Measurements from ENCODE around the gene ZNF592.

The ZNF592 gene

DNA sequence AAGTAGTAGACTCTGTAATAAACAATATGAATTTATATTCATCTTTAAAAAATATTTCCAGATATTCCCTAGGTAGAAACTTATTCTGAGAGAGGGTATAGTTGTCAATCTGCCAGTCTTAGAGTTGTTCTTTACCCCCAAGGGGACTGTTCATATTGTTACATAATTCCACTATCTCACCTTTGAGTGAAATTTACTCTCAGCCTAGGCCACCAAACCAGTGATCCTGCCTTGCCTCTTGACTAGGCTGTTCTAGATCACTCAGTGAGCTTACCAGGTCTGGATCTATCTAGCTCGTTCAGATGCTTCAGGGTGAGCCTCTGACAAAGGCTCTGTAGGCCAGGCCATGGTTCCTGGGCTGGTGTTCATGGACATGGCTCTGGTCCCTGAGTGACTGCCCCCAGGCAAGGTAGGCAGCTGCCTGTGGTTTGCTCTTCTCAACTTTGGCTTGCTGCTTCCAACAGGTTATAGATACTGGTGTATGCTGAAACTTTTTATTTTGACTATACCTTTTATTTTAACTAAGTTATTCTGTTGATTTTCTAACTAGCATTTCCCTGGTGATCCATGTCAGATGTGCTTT, 27.6 kb downstream of the ZNF592 start:
- no peak for DNase-seq (ENCODE audit: low spot score)

- no peak for DNase-seq (ENCODE audit: low spot score)
Measured at GRCh38 chr15:84778194-84778593, 29.8 kb downstream of the ZNF592 start.

DNA sequence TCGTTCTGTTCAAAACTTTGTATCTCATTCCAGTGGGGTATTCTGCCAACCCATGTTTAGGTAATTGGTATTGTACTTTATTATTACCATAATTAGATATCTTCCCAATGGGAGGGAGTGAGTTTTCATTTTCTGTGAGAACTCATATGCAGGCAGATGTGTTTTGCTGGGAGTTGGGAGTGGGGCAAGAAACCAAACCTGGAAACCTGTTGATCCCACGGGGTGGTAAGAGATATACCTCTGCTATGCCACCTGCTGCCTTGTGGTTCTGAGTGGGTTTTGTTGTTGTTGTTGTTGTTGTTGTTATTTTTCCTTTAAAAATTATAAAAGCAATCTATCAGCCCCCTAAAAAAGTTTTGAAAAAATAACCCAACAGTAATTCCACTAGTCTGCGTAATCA, 32.1 kb downstream of the ZNF592 start:
- DNase-seq (ENCODE audit: low spot score), result no peak

- DNase-seq (ENCODE audit: low spot score), result no peak
Measured at GRCh38 chr15:84781495-84781894, 33.1 kb downstream of the ZNF592 start.

DNA sequence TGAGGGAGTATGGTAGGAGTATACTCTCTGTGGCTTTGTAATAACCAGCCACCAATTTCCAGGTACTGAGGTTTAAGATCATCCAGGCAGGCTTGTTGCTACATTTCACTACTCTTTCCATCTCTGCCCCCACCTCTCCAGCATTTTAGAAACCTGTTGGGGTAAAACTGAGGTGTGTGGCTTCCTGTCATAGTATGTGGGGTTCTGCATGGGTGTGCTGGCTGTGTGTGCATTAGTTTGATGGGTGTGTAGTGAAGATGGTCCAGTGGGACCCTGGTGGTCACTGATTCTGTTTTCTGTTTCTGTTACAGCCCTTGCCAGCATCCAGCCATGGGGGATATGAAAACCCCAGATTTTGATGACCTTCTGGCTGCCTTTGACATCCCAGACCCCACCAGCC, 34.0 kb downstream of the ZNF592 start:
- DNase-seq (ENCODE audit: low spot score), result no peak

- no peak for DNase-seq (ENCODE audit: low spot score)
Measured at GRCh38 chr15:84783493-84784251, 35.3 kb downstream of the ZNF592 start.

GRCh38 chr15:84784262-84784661, 35.9 kb downstream of the ZNF592 start:
- DNase-seq (ENCODE audit: low spot score), result no peak

GRCh38 chr15:84785053-84785452, 36.7 kb downstream of the ZNF592 start:
- no peak for DNase-seq (ENCODE audit: low spot score)

DNA sequence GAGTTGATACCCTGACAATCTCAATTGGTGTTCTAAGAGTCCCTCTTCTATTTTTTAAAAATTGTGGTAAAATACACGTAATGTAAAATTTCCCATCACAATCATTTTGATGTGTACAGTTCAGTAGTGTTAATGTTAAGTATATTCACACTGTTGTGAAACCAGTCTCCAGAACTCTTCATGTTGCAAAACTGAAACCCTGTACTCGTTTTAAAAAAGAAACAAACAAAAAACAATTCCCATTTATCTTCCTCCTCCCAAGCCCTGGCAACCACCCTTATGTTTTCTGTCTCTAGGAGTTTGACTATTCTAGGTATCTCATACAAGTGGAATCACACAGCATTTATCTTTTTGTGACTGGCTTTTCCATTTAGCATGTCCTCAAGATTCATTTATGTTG, 40.1 kb downstream of the ZNF592 start:
- DNase-seq (ENCODE audit: low spot score), result no peak

- DNase-seq (ENCODE audit: low spot score), result no peak
Measured at GRCh38 chr15:84789762-84790161, 41.4 kb downstream of the ZNF592 start.

GRCh38 chr15:84790676-84791075, 42.3 kb downstream of the ZNF592 start:
- no peak for DNase-seq (ENCODE audit: low spot score)

GRCh38 chr15:84791763-84792162, 43.4 kb downstream of the ZNF592 start:
- DNase-seq (ENCODE audit: low spot score), result no peak

DNA sequence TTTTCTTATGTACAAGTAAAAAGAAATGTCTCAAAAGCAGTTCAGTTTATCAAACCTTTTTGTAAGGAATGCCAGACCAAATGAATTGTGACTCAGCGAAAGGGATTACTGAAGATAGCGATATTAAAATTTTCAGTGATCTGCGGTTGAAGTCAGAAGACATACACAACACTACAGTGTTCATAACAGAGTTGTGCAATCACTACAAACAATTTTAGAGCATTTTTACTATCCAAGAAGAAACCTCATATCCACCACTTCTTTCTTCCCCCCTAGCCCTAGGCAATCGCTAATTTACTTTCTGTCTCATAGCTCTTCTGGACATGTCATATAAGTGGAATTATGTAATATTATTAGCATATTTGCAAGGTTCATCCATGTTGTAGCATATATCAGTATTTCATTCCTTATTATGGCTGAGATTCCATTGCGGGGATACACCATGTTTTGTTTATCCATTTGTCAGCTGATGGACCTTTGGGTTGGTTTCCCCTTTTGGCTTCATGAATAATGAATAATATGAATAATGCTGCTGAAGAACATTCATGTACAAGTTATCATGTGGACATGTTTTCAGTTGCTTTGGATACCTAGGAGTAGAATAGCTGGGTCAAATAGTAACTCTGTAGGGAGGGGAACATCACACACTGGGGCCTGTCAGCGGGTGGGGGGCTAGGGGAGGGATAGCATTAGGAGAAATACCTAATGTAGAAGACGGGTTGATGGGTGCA, 45.2 kb downstream of the ZNF592 start:
- DNase-seq (ENCODE audit: low spot score), result no peak

- DNase-seq (ENCODE audit: low spot score), result no peak
Measured at GRCh38 chr15:84794162-84794547, 45.8 kb downstream of the ZNF592 start.

DNA sequence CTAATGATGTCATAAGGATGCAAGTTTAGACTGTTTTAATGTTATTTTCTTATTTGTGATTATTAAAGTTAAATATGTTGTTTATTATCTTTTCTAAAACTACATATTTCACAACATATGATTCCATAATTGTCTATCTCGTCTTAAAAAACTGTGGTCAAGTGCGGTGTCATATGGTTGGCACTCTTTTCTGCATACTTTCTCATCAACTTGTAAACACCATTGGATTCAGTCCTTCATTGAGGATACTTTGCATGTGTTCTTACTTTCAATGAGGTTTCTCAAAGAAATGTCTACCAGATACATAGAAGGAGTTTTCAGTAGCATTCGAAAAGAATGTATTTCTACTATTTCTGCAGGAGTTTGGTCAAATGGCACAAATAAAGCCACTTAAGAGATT, 46.8 kb downstream of the ZNF592 start:
- DNase-seq (ENCODE audit: low spot score), result no peak

- no peak for DNase-seq (ENCODE audit: low spot score)
Measured at GRCh38 chr15:84797212-84797611, 48.8 kb downstream of the ZNF592 start.

GRCh38 chr15:84797801-84798200, 49.4 kb downstream of the ZNF592 start:
- DNase-seq (ENCODE audit: low spot score), result no peak

DNA sequence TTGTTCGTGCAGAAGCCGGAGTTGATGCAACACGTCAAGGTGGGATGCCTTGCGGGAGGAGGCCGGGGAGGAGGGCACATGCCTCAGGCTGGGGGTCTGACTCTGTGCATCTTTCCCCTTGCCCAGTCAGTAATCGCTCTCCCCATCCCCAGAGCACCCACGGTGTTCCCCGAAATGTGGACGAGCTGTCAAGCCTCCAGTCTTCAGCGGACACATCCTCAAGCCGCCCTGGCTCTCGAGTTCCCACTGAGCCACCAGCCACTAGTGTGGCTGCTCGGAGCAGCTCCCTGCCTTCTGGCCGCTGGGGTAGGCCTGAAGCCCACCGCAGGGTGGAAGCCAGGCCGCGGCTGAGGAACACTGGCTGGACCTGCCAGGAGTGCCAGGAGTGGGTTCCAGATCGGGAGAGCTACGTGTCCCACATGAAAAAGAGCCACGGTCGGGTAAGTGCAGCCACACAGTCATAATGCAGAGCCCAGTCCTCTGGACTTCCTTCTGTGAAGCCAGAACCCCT, 50.1 kb downstream of the ZNF592 start:
- no peak for DNase-seq (ENCODE audit: low spot score)

DNA sequence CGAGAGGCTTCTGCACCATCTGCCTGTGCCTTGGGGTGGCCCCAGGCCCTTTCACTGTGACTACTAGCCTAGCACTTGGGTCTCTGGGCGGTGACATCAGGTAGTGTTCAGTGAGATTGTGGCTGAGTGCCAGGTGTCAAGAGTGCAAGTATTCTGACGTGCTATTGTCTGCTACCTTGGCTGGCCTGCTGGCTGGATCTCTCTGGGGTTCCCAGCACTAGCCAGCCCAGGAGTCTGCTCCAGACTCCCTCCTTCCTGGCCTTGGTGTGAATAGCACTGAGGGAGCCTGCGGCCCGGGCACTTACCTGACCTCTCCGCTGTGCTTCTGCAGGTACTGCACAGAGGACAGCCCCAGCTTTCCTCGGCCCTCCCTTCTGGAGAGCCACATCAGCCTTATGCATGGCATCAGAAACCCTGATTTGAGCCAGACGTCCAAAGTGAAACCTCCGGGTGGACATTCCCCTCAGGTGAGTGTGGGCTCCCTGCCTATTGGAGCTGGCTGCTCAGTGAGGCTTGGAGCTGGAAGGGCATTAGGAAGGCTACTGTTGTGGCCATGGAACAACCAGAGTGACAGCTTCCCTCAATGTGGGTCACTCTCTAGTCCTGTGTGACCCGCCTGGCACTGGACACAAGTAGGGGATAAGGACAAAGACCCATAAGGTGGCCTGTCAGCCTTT, 51.3 kb downstream of the ZNF592 start:
- DNase-seq (ENCODE audit: low spot score), result no peak

DNA sequence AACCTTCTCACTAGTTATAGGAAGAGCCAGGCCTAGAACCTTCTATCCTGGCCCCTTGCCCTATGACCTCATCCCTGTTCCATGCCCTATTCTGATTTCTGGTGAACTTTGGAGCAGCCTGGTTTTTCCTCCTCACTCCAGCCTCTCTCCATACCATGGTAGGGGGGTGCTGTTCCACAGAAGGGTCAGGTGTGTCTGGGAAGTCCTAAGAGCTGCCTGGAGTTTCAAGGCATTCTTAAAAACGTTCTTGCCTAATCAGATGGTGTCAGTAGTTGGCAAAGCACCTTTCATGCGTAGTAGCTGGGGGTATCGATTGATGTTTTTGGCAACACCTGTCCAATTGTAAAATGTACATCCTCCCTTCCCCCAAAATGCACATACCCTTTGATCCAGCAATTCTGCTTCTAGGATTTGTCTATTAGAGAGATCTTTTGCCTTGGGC, 52.0 kb downstream of the ZNF592 start:
- no peak for DNase-seq (ENCODE audit: low spot score)

- no peak for DNase-seq (ENCODE audit: low spot score)
Measured at GRCh38 chr15:84804005-84804900, 55.9 kb downstream of the ZNF592 start.
